Vagina (tissue), 2 donors: ENCODE data around the gene ISM1. TPM values are rescaled to one million over a fixed set of nuclear protein-coding genes. Genes with fewer than 3 reads are reported as not detected.

Experiments
- DNase-seq, 2 donors: peaks; one replicate each; pipeline ENCODE4 v3.0.0-alpha.2; 2017; ENCODE audit errors: extremely low spot score in 2 of 2
- H3K27ac ChIP-seq: fragments of 200-600 bp; sonication (generic); one replicate; pipeline ENCODE4 v1.5.1; 2019
- H3K27me3 ChIP-seq: fragments of 200-600 bp; sonication (generic); one replicate; pipeline ENCODE4 v1.5.1; 2019
- H3K36me3 ChIP-seq, 2 donors: fragments of 200-600 bp; sonication (generic); one replicate each; pipeline ENCODE4 v1.5.1; 2017 to 2019
- H3K4me1 ChIP-seq: fragments of 200-600 bp; sonication (generic); one replicate; pipeline ENCODE4 v1.5.1; 2019
- H3K4me3 ChIP-seq, 2 donors: fragments of 200-600 bp; sonication (generic); 1 replicate in 1 of 2; 2 replicates in 1 of 2; pipeline ENCODE4 v1.5.1; 2016 to 2019
- H3K9me3 ChIP-seq: fragments of 200-600 bp; sonication (generic); one replicate; pipeline ENCODE4 v1.5.1; 2019
- POLR2A ChIP-seq, 2 donors: fragments of 450-650 bp; IDR thresholded peaks; one replicate each; pipeline ENCODE4 v1.6.1; 2017; ENCODE audit warnings: antibody characterized with exemption in 2 of 2, mild to moderate bottlenecking in 2 of 2, moderate library complexity in 2 of 2
- POLR2AphosphoS5 ChIP-seq, 2 donors: sonication (generic); formaldehyde crosslinking; IDR thresholded peaks; one replicate each; pipeline ENCODE4 v1.9.0; 2017; ENCODE audit warnings: antibody characterized with exemption in 2 of 2, mild to moderate bottlenecking in 2 of 2, low read depth in 1 of 2; ENCODE audit not compliant: insufficient read depth in 1 of 2
- intact Hi-C: fragments of 100-400 bp; cut with DNase I; formaldehyde crosslinking; loops from one replicate; pipeline ENCODE4 v1.15.1; 2023
- total RNA-seq: library from RNA; depleted of rRNA; stranded (reverse); fragments of >200 nt; gene quantifications from one replicate; pipeline ENCODE4 v1.2.3, GENCODE V29; 2016
- TF ChIP-seq, protein P1 (sequence below), 3 experiments: fragments of 450-650 bp in 2 of 3; fragments of 200-600 bp in 1 of 3; sonication (generic) in 1 of 3; IDR thresholded peaks; one replicate each; pipeline ENCODE4 v1.5.1; 2017 to 2019; ENCODE audit warnings: antibody characterized with exemption in 3 of 3, mild to moderate bottlenecking in 2 of 3, moderate library complexity in 2 of 3

ISM1 gene
- total RNA-seq, 1 donor from 2014 or later, result 14.5 TPM

- H3K27ac ChIP-seq, result no peak overlapping the region
- DNase-seq, result no peak
- no peaks in the 10 kb centered on the region for H3K27me3 ChIP-seq
- TF ChIP-seq, protein P1, sequence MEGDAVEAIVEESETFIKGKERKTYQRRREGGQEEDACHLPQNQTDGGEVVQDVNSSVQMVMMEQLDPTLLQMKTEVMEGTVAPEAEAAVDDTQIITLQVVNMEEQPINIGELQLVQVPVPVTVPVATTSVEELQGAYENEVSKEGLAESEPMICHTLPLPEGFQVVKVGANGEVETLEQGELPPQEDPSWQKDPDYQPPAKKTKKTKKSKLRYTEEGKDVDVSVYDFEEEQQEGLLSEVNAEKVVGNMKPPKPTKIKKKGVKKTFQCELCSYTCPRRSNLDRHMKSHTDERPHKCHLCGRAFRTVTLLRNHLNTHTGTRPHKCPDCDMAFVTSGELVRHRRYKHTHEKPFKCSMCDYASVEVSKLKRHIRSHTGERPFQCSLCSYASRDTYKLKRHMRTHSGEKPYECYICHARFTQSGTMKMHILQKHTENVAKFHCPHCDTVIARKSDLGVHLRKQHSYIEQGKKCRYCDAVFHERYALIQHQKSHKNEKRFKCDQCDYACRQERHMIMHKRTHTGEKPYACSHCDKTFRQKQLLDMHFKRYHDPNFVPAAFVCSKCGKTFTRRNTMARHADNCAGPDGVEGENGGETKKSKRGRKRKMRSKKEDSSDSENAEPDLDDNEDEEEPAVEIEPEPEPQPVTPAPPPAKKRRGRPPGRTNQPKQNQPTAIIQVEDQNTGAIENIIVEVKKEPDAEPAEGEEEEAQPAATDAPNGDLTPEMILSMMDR (IDR thresholded peaks at IDR 0.05), result no peak
- no peak for TF ChIP-seq POLR2A (IDR thresholded peaks at IDR 0.05)
- no peak for TF ChIP-seq POLR2AphosphoS5 (IDR thresholded peaks at IDR 0.05; ENCODE audit: insufficient read depth in 1 of 2, low read depth in 1 of 2)
- intact Hi-C loops, result no loop called here
- H3K4me3 ChIP-seq, result no peak overlapping the region
- no peaks in the 10 kb centered on the region for H3K36me3 ChIP-seq
- no peaks in the 10 kb centered on the region for H3K4me1 ChIP-seq
- H3K9me3 ChIP-seq, result no peaks in the 10 kb centered on the region
Observed at GRCh38 chr20:13262671-13263360, 41.7 kb downstream of the ISM1 start.

DNA sequence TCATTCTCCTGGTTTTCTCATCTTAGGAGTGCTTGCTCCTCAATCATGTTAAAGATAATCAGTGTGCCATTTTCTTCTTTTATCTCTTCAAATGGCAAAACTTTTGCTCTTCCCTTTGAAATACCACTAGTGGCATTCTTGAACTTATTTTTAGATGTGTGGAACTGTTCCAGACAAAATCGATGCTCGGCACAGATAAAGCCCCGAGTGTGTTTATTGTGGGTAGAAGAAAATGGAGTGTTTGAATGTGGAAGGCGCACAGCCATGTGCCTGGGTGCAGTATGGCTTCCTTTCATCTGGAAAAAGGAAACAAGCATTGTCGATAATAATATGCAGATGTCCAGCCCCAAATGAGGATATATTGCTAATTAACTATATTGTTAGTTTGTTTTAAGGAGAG is 42.4 kb downstream of the ISM1 start:
- Histone ChIP-seq H3K36me3 (no peaks in the 10 kb centered on the region), H3K9me3 (no peaks in the 10 kb centered on the region), H3K27ac (no peak overlapping the region), H3K4me1 (no peaks in the 10 kb centered on the region), H3K27me3 (no peaks in the 10 kb centered on the region), H3K4me3 (no peak overlapping the region)
- intact Hi-C loops, result no loop called here
- no peak for DNase-seq
- TF ChIP-seq, protein P1 (IDR thresholded peaks at IDR 0.05), result no peak
- TF ChIP-seq POLR2AphosphoS5 (IDR thresholded peaks at IDR 0.05; ENCODE audit: insufficient read depth in 1 of 2, low read depth in 1 of 2), result no peak
- TF ChIP-seq POLR2A (IDR thresholded peaks at IDR 0.05), result no peak

GRCh38 chr20:13264907-13265306 is 43.8 kb downstream of the ISM1 start:
- Histone ChIP-seq H3K9me3 (no peaks in the 10 kb centered on the region), H3K27ac (no peak overlapping the region), H3K36me3 (no peaks in the 10 kb centered on the region), H3K27me3 (no peaks in the 10 kb centered on the region), H3K4me3 (no peak overlapping the region), H3K4me1 (no peaks in the 10 kb centered on the region)
- intact Hi-C loops, result no loop called here
- no peak for DNase-seq
- TF ChIP-seq POLR2A (IDR thresholded peaks at IDR 0.05) (no peak), POLR2AphosphoS5 (IDR thresholded peaks at IDR 0.05; ENCODE audit: insufficient read depth in 1 of 2, low read depth in 1 of 2) (no peak)
- TF ChIP-seq, protein P1 (IDR thresholded peaks at IDR 0.05), result no peak

DNA sequence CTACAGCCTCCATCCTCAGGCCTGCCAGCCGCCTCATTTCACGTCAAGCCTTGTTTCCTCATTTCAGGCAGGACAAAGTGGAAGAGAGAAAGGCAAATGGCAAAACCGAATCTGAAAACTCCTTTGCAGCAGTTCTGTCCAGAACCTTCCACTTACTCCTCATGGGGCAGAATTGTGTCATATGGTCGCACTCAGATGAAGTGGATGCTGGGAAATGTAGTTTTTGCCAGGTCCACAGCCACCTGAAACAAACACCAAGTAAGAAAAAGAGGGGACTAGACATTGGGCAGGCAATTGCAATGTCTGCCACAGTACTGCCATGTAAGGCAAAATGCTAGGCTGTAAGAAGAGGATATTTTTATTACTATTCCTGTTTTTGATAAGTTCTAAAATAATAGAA is 44.9 kb downstream of the ISM1 start:
- no peak for DNase-seq
- TF ChIP-seq, protein P1 (IDR thresholded peaks at IDR 0.05), result no peak
- no peak for TF ChIP-seq POLR2A (IDR thresholded peaks at IDR 0.05)
- TF ChIP-seq POLR2AphosphoS5 (IDR thresholded peaks at IDR 0.05; ENCODE audit: insufficient read depth in 1 of 2, low read depth in 1 of 2), result no peak
- H3K27ac ChIP-seq, result no peak overlapping the region
- no peaks in the 10 kb centered on the region for H3K27me3 ChIP-seq
- intact Hi-C loops, result no loop called here
- H3K4me3 ChIP-seq, result no peak overlapping the region
- no peaks in the 10 kb centered on the region for H3K36me3 ChIP-seq
- H3K4me1 ChIP-seq, result no peaks in the 10 kb centered on the region
- no peaks in the 10 kb centered on the region for H3K9me3 ChIP-seq

DNA sequence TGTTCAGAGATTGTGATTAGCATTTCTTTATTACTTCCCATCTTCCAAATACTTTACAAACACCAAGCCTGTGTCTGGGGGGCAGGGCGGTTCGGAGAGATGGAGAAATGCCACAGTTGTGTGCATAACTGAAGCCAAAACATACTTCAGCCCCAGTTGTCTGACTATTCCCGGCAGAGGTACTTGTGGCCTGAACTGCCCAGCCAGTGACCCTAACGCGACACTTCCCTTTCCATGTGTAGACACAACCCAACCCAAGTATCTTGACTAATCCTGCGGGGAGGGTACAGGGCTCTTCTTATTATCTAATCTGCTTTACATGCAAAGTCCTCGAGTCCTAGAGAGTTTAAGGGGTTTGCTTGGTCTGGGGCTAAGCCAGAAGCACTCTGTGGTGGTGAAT is 46.2 kb downstream of the ISM1 start:
- intact Hi-C loops, result no loop called here
- DNase-seq, result no peak
- TF ChIP-seq POLR2A (IDR thresholded peaks at IDR 0.05) (no peak), POLR2AphosphoS5 (IDR thresholded peaks at IDR 0.05; ENCODE audit: insufficient read depth in 1 of 2, low read depth in 1 of 2) (no peak)
- TF ChIP-seq, protein P1 (IDR thresholded peaks at IDR 0.05), result no peak
- Histone ChIP-seq H3K36me3 (no peaks in the 10 kb centered on the region), H3K27me3 (no peaks in the 10 kb centered on the region), H3K4me3 (no peak overlapping the region), H3K9me3 (no peaks in the 10 kb centered on the region), H3K27ac (no peak overlapping the region), H3K4me1 (no peaks in the 10 kb centered on the region)
